GM23338 (cell line): ENCODE measurements around the gene POR. TPM values are rescaled to one million over a fixed set of nuclear protein-coding genes. Genes with fewer than 3 reads are reported as not detected.

Source experiments
- ATAC-seq: fragments of 200-7000 bp; cut with Tn5 transposase; 3 replicates; pipeline ENCODE4 v1.9.1; 2020
- DNase-seq: peaks from one replicate; pipeline ENCODE4 v3.0.0-alpha.2; 2015; ENCODE audit warnings: low spot score
- H2AFZ ChIP-seq: fragments of 200-600 bp; sonication (generic); 2 replicates; pipeline ENCODE4 v1.8.0; 2016; ENCODE audit warnings: antibody characterized with exemption, mild to moderate bottlenecking, moderate library complexity
- H3F3A ChIP-seq: fragments of 200-600 bp; sonication (generic); replicated peaks from 2 replicates; pipeline ENCODE4 v1.8.0; 2017; ENCODE audit warnings: antibody characterized with exemption, mixed run types, low read depth
- H3K27ac ChIP-seq: fragments of 200-600 bp; sonication (generic); 2 replicates; pipeline ENCODE4 v1.6.1; 2016; ENCODE audit warnings: low read depth
- H3K27me3 ChIP-seq: fragments of 200-600 bp; sonication (generic); 2 replicates; pipeline ENCODE4 v1.8.0; 2016; ENCODE audit warnings: mild to moderate bottlenecking, mixed run types, moderate library complexity; ENCODE audit not compliant: insufficient read depth
- H3K36me3 ChIP-seq: fragments of 200-600 bp; sonication (generic); 2 replicates; pipeline ENCODE4 v1.8.0; 2016; ENCODE audit warnings: mild to moderate bottlenecking; ENCODE audit not compliant: insufficient read depth
- H3K4me1 ChIP-seq: fragments of 200-600 bp; sonication (generic); 2 replicates; pipeline ENCODE4 v1.8.0; 2016; ENCODE audit warnings: mild to moderate bottlenecking, moderate library complexity; ENCODE audit not compliant: insufficient read depth
- H3K4me2 ChIP-seq: fragments of 200-600 bp; sonication (generic); 2 replicates; pipeline ENCODE4 v1.7.1; 2017; ENCODE audit warnings: mixed run types
- H3K4me3 ChIP-seq: fragments of 200-600 bp; sonication (generic); 2 replicates; pipeline ENCODE4 v1.6.1; 2016; ENCODE audit warnings: mixed run types
- H3K79me2 ChIP-seq: fragments of 200-600 bp; sonication (generic); replicated peaks from 2 replicates; pipeline ENCODE4 v1.8.0; 2017; ENCODE audit warnings: mild to moderate bottlenecking; ENCODE audit not compliant: insufficient read depth
- H3K9me2 ChIP-seq: fragments of 200-600 bp; sonication (generic); 2 replicates; pipeline ENCODE4 v1.8.0; 2017; ENCODE audit not compliant: insufficient read depth
- H4K20me1 ChIP-seq: fragments of 200-600 bp; sonication (generic); replicated peaks from 2 replicates; pipeline ENCODE4 v1.8.0; 2017; ENCODE audit warnings: mild to moderate bottlenecking; ENCODE audit not compliant: insufficient read depth
- H3K27ac Mint-ChIP-seq: 2 replicates; pipeline ENCODE4 v1.8.0; 2020; ENCODE audit warnings: inconsistent platforms, mild to moderate bottlenecking, moderate library complexity, mixed read lengths
- H3K27me3 Mint-ChIP-seq: 3 replicates; pipeline ENCODE4 v1.8.0; 2022; ENCODE audit warnings: low read depth, mild to moderate bottlenecking, moderate library complexity, mixed read lengths, inconsistent platforms; ENCODE audit not compliant: insufficient read depth, poor library complexity
- H3K36me3 Mint-ChIP-seq: 3 replicates; pipeline ENCODE4 v1.8.0; 2021; ENCODE audit warnings: low read depth, mild to moderate bottlenecking, inconsistent platforms, moderate library complexity, mixed read lengths
- H3K4me1 Mint-ChIP-seq: 3 replicates; pipeline ENCODE4 v1.8.0; 2020; ENCODE audit warnings: mild to moderate bottlenecking, inconsistent platforms, mixed read lengths
- H3K4me3 Mint-ChIP-seq: 3 replicates; pipeline ENCODE4 v1.8.0; 2021; ENCODE audit warnings: moderate library complexity, mild to moderate bottlenecking, inconsistent platforms, mixed read lengths
- H3K9me3 Mint-ChIP-seq: 3 replicates; pipeline ENCODE4 v1.8.0; 2020; ENCODE audit warnings: moderate library complexity, mild to moderate bottlenecking, inconsistent platforms, mixed read lengths
- EZH2phosphoT487 ChIP-seq: fragments of 200-600 bp; sonication (generic); IDR thresholded peaks from one replicate; pipeline ENCODE4 v1.8.1; 2018; ENCODE audit warnings: antibody characterized with exemption; ENCODE audit not compliant: unreplicated experiment
- JUNB ChIP-seq: IDR thresholded peaks from one replicate; pipeline ENCODE4 v1.6.1; 2016; ENCODE audit warnings: antibody characterized with exemption; ENCODE audit not compliant: unreplicated experiment
- NANOG ChIP-seq: IDR thresholded peaks from 2 replicates; pipeline ENCODE4 v1.6.1; 2016; ENCODE audit warnings: antibody characterized with exemption, borderline replicate concordance
- ZNF114 ChIP-seq: fragments of 250-450 bp; sonication (Bioruptor Pico); IDR thresholded peaks from 2 replicates; pipeline ENCODE4 v1.5.0; 2020; ENCODE audit warnings: mild to moderate bottlenecking, moderate library complexity
- polyA plus RNA-seq: library from polyadenylated mRNA; unstranded; fragments of >200 nt; fragmentation: Nextera tagmentation; extraction: Ambion mirVana; gene quantifications from 2 replicates; pipeline ENCODE4 v1.2.1, GENCODE V29; 2016
- total RNA-seq: library from RNA; depleted of rRNA; stranded (reverse); fragments of >200 nt; shearing (Covaris generic); gene quantifications from 2 replicates; pipeline ENCODE4 v1.2.3, GENCODE V29; 2014
- TF ChIP-seq, protein P1 (sequence below): IDR thresholded peaks from 2 replicates; pipeline ENCODE4 v1.6.1; 2016; ENCODE audit warnings: antibody characterized with exemption
- TF ChIP-seq, protein P2 (sequence below): fragments of 250-450 bp; sonication (Bioruptor Pico); IDR thresholded peaks from 2 replicates; pipeline ENCODE4 v1.5.0; 2020; ENCODE audit warnings: mild to moderate bottlenecking, moderate library complexity

Gene POR
- total and polyA plus RNA-seq, 2 experiments from 2014 or later, result 126 to 164 TPM

DNA sequence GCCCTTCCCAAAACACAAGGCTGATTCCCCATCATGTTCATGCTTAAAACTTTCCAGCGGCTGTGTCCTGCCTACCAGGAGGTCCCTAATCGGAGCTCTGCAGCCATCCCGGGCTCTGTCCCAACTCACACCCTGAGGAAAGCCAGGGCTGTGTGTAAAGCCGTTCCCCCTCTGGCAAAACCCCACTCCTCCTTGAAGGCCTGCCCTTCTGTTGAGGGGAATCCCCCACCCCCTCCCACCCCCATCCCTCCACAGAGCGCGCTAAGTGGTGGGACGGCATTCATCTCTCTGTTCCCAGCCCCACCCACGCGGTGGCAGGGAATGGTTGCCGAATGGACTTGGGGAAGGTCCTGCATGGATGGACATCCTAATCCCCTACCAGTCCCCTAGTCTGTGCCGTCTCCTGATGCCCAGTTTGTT lies 80.1 kb downstream of the POR start:
- Histone ChIP-seq H3K27me3 (no peaks in the 10 kb centered on the region), H3K36me3 (no peaks in the 10 kb centered on the region), H3K9me2 (no peaks in the 10 kb centered on the region), H3K4me1 (peaks cover 11% of the 10 kb centered on the region), H4K20me1 (no peaks in the 10 kb centered on the region), H3K4me2 (peak overlapping the region; percentile 78), H3K79me2 (no peaks in the 10 kb centered on the region), H3F3A (peaks cover 10% of the 10 kb centered on the region; the same call in 1 of the 2 replicates), H3K27ac (peak overlapping the region; percentile 89), H3K4me3 (peak overlapping the region; percentile 91), H2AFZ (peak overlapping the region; percentile 43; the same call in 1 of the 2 replicates)
- H3K9me3 Mint-ChIP-seq, result no peaks in the 10 kb centered on the region; the same call in 2 of the 3 replicates
- H3K4me3 Mint-ChIP-seq, result peak overlapping the region; percentile 77
- H3K27me3 Mint-ChIP-seq, result peaks cover 13% of the 10 kb centered on the region
- peaks cover 18% of the 10 kb centered on the region for H3K36me3 Mint-ChIP-seq
- TF ChIP-seq, protein P1, sequence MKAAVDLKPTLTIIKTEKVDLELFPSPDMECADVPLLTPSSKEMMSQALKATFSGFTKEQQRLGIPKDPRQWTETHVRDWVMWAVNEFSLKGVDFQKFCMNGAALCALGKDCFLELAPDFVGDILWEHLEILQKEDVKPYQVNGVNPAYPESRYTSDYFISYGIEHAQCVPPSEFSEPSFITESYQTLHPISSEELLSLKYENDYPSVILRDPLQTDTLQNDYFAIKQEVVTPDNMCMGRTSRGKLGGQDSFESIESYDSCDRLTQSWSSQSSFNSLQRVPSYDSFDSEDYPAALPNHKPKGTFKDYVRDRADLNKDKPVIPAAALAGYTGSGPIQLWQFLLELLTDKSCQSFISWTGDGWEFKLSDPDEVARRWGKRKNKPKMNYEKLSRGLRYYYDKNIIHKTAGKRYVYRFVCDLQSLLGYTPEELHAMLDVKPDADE, result no peak
- TF ChIP-seq EZH2phosphoT487 (no peak), JUNB (no peak), NANOG (no peak), ZNF114 (CRISPR knock-in tag) (no peak)
- TF ChIP-seq, protein P2, sequence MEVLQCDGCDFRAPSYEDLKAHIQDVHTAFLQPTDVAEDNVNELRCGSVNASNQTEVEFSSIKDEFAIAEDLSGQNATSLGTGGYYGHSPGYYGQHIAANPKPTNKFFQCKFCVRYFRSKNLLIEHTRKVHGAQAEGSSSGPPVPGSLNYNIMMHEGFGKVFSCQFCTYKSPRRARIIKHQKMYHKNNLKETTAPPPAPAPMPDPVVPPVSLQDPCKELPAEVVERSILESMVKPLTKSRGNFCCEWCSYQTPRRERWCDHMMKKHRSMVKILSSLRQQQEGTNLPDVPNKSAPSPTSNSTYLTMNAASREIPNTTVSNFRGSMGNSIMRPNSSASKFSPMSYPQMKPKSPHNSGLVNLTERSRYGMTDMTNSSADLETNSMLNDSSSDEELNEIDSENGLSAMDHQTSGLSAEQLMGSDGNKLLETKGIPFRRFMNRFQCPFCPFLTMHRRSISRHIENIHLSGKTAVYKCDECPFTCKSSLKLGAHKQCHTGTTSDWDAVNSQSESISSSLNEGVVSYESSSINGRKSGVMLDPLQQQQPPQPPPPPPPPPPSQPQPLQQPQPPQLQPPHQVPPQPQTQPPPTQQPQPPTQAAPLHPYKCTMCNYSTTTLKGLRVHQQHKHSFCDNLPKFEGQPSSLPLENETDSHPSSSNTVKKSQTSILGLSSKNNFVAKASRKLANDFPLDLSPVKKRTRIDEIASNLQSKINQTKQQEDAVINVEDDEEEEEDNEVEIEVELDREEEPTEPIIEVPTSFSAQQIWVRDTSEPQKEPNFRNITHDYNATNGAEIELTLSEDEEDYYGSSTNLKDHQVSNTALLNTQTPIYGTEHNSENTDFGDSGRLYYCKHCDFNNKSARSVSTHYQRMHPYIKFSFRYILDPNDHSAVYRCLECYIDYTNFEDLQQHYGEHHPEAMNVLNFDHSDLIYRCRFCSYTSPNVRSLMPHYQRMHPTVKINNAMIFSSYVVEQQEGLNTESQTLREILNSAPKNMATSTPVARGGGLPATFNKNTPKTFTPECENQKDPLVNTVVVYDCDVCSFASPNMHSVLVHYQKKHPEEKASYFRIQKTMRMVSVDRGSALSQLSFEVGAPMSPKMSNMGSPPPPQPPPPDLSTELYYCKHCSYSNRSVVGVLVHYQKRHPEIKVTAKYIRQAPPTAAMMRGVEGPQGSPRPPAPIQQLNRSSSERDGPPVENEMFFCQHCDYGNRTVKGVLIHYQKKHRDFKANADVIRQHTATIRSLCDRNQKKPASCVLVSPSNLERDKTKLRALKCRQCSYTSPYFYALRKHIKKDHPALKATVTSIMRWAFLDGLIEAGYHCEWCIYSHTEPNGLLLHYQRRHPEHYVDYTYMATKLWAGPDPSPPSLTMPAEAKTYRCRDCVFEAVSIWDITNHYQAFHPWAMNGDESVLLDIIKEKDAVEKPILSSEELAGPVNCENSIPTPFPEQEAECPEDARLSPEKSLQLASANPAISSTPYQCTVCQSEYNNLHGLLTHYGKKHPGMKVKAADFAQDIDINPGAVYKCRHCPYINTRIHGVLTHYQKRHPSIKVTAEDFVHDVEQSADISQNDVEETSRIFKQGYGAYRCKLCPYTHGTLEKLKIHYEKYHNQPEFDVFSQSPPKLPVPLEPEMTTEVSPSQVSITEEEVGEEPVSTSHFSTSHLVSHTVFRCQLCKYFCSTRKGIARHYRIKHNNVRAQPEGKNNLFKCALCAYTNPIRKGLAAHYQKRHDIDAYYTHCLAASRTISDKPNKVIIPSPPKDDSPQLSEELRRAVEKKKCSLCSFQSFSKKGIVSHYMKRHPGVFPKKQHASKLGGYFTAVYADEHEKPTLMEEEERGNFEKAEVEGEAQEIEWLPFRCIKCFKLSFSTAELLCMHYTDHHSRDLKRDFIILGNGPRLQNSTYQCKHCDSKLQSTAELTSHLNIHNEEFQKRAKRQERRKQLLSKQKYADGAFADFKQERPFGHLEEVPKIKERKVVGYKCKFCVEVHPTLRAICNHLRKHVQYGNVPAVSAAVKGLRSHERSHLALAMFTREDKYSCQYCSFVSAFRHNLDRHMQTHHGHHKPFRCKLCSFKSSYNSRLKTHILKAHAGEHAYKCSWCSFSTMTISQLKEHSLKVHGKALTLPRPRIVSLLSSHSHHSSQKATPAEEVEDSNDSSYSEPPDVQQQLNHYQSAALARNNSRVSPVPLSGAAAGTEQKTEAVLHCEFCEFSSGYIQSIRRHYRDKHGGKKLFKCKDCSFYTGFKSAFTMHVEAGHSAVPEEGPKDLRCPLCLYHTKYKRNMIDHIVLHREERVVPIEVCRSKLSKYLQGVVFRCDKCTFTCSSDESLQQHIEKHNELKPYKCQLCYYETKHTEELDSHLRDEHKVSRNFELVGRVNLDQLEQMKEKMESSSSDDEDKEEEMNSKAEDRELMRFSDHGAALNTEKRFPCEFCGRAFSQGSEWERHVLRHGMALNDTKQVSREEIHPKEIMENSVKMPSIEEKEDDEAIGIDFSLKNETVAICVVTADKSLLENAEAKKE (CRISPR knock-in tag), result no peak
- H3K27ac Mint-ChIP-seq, result peak overlapping the region; percentile 94; the same call in 1 of the 2 replicates
- no peak for DNase-seq
- H3K4me1 Mint-ChIP-seq, result peaks cover 28% of the 10 kb centered on the region
- ATAC-seq, result peak; percentile 2; the same call in 2 of the 3 replicates
